Measurements from ENCODE around the gene SMPDL3B.

SMPDL3B gene, protein sequence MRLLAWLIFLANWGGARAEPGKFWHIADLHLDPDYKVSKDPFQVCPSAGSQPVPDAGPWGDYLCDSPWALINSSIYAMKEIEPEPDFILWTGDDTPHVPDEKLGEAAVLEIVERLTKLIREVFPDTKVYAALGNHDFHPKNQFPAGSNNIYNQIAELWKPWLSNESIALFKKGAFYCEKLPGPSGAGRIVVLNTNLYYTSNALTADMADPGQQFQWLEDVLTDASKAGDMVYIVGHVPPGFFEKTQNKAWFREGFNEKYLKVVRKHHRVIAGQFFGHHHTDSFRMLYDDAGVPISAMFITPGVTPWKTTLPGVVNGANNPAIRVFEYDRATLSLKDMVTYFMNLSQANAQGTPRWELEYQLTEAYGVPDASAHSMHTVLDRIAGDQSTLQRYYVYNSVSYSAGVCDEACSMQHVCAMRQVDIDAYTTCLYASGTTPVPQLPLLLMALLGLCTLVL

DNA sequence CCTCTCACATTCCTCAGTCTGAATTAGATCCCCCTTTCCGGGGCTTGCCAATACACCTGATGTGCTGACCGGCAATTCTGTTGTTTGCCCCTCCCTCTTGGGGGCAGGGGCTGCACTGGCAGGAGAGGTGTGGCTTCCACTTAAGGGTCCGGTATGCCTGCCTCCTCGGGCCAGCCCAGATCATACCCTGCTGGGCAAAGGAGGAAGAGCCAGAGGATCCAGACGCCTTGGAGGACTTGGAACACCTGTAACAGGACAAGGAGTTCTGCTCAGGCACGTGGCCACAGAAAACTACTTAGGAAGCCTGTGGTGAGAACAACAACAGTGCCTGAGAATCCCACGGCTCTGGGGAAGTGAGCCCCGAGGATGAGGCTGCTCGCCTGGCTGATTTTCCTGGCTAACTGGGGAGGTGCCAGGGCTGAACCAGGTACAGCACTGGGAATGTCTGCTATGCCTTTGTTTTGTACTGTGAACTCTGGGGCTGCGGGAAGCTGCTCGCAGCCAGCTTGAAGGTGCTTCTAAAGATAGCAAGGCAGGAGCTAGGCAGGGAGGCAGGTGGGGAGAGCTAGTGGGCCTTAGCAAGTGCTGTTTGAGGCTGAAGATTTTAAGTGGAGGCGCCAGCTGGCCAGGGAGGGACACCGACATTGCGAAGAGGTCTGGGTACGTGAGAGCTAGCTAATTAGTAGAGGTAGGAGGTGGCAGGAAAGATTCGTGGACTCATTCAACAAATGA lies at the start of gene SMPDL3B:
Gene SMPDL3B (plus strand): TSS at position 183 of the 732 bp plus-strand sequence. CDS start 184 bp downstream, at position 367.
- no peak for DNase-seq

GRCh38 chr1:27885114-27885528 lies 49.7 kb upstream of the SMPDL3B start:
- no peak for DNase-seq

- no peak for DNase-seq
Measured at GRCh38 chr1:27885621-27886352, 49.0 kb upstream of the SMPDL3B start.

DNA sequence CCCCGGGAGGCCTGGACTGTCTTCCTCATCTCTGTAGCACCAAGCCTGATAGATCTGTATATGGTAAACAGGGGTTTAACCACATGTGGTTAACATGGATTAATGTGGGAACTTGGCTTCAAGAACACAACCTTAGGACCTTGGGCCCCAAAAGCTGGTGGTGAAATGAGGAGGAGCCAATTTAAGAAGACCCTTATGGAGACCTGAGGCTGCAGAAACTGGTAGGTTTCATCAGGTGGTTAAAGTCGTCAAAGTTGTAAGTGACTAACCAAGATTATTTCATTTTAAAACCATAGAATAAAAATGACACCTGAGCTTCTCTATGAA lies 48.5 kb upstream of the SMPDL3B start:
- no peak for DNase-seq

GRCh38 chr1:27886744-27887143 lies 48.1 kb upstream of the SMPDL3B start:
- no peak for DNase-seq

DNA sequence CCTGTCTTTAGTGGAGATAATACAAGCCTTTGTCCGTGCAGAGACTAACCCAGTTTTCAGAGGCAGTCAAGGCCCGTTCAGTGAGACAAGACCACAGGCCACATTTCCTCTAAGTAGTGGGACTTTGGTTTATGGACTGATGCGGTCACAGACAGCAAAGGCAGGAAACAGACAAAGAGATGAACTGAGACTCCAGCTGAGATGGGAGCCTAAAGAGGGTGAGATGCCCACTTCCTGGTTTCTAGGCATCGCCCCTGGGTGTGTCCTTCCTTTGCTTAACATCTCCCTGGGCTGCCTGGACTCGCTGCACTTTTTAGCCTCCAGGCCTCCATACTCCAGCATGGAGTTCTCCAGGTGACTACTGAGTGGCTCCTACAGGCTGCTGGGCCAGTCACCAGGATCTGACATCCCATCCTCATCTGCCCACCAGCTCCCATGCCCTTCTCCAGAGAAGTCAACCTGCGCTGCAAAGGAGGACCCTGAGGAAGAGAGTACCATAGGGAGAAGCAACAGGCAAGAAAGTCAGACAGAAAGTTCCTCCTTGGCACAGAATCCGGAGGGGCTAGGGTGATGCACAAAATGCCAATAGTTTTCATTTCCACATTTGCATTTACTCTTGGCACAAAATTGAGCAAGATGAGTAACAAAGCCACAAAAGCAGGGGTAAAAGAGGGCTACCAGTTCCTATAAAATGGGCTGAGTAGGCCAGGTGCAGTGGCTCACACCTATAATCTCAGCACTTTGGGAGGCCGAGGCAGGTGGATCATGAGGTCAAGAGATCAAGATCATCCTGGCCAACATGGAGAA lies 47.4 kb upstream of the SMPDL3B start:
- no peak for DNase-seq

- no peak for DNase-seq
Measured at GRCh38 chr1:27889506-27889905, 45.3 kb upstream of the SMPDL3B start.

DNA sequence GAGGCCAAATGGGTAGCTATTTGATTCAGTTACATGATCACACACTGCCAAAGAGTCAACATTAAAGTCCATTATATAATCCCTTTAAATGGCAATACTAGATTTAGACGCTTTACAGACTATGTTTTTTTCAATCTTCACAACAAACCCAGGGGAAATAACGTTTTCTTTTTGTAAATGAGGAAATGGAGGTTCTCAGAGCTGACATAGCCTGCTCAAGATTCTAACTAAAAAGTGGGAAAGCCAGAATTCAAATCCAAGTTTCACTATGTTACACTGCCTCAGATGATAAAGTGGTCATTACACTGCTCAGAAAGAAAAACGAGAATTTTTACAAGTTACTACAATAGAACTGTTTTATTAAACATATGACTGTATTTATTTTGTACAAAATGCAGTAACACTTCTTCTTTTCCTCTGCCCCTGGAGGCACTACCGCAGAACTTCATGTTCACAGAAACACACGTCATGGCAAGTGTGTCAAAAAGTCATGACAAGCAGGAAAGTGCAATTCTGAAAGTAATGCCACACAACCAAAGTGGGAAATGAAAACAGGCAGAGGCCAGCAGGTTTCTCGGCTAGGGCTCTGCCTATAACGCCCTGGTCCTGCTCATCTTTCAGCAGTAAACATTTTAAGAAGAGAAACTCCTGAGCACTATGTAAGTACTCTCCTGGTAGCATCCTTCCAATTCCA lies 43.5 kb upstream of the SMPDL3B start:
- no peak for DNase-seq

- no peak for DNase-seq
Measured at GRCh38 chr1:27894521-27894920, 40.3 kb upstream of the SMPDL3B start.

DNA sequence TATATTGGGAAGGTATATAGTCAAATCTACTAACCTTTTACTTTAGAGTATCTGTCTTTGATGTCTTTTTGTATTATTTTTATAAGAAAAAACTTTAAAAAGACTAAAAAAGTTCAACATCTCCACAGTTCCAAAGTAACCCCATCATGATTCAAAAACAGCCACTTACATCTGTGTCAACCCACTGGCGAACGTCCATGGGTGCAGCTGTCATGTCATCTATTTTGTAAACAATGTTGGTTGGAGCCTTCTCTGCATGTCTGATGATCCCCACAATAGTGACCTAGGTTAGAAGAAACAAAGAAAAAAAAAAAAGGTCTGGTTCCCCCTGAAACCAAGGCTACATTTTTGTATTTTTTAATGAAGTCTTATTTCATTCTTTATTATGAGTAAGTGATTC lies 28.0 kb upstream of the SMPDL3B start:
- no peak for DNase-seq

DNA sequence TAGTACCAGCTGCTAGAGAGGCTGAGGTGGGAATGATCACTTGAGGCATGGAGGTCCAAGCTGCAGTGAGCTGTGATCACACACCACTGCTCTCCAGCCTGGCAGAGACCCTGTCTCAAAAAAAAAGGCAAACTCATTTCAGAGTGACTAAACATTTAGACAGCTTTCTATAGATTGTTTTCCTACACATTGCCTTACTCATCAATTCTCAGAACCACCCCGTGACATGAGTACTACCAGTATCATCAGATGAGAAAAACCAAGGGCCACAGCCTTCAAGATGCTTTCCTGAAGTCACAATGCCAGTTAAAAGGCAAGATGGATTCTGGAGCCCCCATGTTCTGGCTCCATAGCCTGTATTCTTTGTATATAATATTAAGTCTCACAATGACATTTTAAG lies 22.4 kb upstream of the SMPDL3B start:
- DNase-seq, result no peak

DNA sequence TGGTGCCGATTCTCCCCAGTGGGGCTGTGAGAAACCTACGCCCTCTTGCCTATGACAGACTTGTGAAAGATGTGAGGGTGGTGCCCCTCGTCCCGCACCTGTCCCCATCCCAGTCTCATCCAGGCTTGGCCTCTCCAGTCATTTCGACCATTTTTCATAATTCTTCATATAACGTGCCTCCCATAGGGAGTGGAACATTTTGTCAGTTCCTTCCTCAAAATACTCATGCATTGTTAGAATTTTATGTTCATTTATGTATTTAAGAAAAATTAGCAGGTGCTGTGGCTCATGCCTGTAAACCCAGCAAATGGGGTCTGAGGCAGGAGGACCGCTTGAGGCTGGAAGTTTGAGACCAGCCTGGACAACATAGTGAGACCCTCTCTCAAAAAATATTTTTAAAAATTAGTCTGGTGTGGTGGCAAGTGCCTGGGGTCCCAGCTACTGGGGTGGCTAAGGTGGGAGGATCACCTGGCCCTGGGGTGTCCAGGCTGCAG lies 19.7 kb upstream of the SMPDL3B start:
- no peak for DNase-seq

GRCh38 chr1:27922272-27922671 lies 12.5 kb upstream of the SMPDL3B start:
- DNase-seq, result no peak

DNA sequence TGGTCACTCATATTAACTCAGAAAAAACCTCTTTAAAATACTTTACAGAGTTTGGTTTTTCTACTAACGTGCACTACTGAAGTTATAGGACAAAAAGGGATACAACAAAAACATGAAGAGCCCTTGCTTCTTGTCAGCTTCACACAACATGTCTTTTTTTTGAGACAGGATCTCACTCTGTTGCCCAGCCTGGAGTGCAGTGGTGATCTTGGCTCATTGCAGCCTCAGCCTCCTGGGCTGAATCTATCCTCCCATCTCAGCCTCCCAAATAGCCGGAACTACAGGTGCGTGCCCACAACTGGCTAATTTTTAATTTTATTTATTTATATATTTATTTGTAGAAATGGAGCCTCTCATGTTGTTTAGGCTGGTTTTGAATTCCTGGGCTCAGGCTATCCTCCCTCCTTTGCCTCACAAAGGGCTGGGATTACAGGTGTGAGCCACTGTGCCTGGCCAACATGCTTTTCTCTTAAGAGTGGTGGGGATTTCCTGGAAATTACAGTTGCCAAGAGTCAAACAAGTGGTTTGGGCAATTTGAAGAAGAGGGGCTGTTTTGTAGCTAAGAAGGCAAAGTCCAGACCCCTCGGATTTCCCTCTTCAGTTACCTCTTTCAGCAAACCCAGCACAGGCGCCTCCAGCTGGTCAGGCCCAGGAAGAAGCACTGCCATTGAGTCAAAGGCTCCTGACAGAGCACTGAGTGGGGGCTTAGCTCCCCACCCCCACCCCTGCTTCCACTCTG lies 6.4 kb upstream of the SMPDL3B start:
- no peak for DNase-seq

DNA sequence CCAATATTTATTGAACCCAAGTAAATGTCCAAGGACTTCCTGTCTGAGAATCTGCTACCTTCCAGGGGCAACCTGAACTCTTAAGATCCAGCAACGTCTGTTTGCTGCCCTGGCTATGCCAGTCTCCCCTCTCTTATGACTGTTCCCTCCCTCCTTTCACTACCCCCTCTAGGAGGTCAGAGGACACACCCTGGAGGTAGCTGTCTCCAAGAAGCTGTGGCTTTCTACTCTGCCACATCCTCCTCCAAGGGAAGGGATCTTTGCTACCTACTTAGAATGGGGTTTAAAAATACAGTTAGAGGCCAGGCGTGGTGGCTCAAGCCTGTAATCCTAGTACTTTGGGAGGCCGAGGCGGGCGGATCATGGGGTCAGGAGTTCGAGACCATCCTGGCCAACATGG lies 3.6 kb upstream of the SMPDL3B start:
- no peak for DNase-seq

GRCh38 chr1:27931759-27932158 lies 3.0 kb upstream of the SMPDL3B start:
- DNase-seq, result no peak

GRCh38 chr1:27935721-27936120 lies 921 bp downstream of the SMPDL3B start:
- DNase-seq, result no peak

- no peak for DNase-seq
Measured at GRCh38 chr1:27936370-27936769, 1.6 kb downstream of the SMPDL3B start.

DNA sequence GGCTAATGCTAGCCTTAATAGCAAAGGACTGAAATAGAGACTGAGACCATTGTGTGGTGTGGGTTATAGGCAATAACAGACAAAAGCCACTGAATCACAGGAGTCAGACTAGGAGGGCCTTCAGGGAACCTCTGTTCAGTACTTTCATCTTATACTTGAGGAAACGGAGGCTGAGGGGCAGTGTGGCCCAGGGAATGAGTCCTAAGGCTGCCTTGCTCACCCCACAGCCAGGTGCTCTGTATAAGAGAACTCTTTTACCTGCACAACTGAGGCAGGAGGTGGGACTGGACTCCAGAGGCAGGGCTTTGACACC lies 2.7 kb downstream of the SMPDL3B start:
- no peak for DNase-seq

DNA sequence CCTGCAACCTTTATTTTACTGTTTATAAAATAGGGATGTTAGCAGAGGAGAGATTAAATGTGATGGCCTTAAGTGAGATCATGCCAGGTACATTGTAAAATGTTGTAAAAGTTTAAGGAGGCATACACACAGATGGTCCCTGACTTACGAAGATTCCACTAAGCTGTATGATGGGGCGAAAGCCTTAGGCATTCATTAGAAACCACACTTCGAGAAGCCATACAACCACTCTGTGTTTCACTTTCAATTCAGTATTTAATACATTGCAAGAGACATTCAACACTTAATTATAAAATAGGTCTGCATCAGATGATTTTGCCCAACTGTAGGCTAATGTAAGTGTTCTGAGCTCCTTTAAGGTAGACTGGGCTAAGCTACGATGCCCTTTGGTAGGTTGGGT lies 3.7 kb downstream of the SMPDL3B start:
- no peak for DNase-seq

- DNase-seq, result no peak
Measured at GRCh38 chr1:27940297-27940696, 5.5 kb downstream of the SMPDL3B start.
